GM21447 (cell line): ENCODE measurements around the gene PEMT.
A peak's percentile ranks its signal among the peaks of the same experiment; 100 is the strongest.

Source experiments
- ATAC-seq: cut with Tn5 transposase; IDR thresholded peaks from one replicate; pipeline ENCODE4 v1.9.1; 2021; ENCODE audit not compliant: unreplicated experiment

PEMT gene

DNA sequence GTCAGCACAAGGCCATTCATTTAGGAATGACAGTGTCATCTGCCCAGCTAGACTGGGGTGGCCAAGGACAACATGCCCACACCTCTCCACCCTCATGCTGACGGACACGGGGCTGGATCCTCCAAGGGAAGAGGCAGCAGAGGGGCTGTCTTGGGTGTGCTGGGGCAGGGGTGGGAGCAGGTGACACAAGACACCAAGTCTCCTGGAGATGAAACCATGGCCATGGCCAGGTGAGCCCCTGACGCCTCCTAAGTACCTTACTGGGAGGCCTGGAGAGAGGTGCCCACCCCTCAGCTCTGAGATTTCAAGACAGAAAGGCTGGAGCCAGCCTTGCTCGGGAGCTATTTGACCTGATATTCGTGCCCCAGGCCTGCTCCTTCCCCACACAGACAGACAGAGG is 86.4 kb downstream of the PEMT start:
- no peak for ATAC-seq

GRCh38 chr17:17504341-17505140 is 87.0 kb downstream of the PEMT start:
- no peak for ATAC-seq

GRCh38 chr17:17503566-17504130 is 87.9 kb downstream of the PEMT start:
- no peak for ATAC-seq

DNA sequence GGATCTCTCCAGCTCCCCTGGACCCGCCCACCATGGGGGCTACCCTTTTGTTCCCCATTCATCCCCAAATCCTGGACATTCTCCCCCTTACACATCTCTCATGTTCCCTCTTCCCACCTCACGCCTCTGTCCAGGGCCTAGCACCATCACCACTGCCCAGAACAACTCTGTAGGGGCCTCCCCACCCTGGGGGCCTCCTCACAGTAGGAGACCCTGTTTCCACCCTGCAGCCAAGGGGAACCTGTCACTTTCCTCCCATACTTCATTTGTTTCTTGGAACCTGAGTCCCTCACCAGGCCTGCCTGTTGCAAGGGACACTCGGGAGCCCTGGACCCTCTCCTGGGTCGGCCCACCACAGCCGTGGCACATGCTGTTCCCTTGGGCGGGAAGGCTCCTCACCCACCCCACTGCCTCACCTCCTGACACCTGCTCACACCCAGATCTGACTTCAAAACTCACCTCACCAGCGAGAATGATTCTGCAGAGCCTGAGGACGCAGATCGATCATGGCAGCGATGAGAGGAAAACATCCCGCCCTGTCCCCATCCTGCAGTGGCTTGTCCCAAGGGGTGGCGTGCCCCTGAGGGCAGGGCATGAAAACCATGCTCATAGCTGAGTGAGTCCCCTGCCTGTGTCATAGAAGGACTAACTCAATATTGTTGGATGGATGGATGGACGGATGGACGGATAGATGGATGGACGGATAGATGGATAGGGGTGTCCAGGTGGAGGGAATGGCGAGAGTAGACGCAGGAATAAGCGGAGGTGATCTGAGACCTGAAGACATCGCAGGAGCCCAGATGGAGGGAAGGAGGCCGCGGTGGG is 88.6 kb downstream of the PEMT start:
- ATAC-seq = no peak

- ATAC-seq = no peak
Observed at GRCh38 chr17:17500999-17501605, 90.4 kb downstream of the PEMT start.

DNA sequence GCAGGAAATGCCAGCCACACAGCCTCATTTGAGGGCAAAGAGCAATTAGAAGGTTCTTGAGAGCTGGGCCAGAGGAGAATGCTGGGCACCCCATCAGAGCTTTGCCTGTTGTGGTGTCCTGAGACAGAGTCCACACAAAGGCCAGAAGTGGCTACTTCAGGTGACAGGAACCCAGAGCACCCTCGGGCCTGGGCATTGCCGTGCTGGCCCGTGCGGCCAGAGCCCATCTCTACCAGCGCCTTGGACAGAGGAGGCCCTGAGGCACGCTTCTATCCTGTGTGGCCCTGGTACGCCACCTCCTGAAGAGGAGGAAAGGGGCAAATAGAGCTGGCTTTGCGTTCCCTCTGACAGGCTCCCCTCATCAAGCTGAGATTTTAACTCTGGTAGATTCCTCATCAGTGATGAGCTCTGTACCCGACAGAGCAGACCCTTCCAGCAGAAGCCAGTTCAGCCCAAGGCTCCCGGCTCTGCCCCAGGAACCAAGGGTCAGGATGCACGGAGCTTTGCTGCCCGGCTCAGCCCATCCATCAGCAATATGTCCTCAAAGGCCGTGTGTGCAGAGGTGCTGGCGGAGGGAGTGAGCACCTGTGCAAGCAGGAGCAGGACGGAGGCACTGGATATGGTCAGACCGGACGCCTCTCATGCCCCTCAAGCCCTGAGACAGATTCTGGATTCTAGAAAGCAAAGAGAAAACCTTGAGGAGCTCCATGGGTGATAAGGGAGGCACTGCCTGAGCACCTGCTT is 91.9 kb downstream of the PEMT start:
- ATAC-seq = no peak

DNA sequence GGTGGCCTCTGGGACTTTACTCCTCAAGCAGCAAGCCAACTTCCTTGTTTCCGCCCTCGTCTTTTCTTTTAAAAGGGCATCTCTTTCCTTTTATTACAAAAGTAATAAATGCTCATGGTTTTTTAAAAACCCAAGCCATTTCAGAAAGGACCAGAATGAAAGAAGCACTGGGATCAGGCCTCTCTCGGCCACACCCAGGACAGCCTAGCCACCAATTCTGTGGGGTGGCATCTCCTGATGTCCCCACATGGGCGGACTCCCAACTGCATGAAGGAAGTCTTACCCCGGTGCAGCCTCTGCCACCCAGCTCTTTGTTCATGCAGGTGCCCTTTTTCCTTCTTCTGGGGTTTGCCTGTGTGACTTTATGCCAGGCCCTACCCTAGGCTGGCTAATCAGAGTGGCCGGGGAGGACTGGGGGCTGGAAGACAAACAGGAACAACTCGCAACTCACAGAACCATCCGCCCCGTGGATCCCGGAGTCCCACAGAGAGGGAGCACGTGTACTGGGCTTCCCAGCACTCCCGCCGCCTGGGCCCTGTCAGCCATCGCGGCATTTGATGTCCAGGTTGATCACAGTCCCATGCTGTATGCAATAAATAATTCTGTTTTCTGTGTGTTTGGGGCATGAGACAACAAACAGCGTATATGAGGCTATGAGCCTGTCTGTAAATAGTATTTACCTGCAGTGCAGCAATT is 92.8 kb downstream of the PEMT start:
- ATAC-seq = no peak

GRCh38 chr17:17497845-17498520 is 93.5 kb downstream of the PEMT start:
- ATAC-seq = no peak

DNA sequence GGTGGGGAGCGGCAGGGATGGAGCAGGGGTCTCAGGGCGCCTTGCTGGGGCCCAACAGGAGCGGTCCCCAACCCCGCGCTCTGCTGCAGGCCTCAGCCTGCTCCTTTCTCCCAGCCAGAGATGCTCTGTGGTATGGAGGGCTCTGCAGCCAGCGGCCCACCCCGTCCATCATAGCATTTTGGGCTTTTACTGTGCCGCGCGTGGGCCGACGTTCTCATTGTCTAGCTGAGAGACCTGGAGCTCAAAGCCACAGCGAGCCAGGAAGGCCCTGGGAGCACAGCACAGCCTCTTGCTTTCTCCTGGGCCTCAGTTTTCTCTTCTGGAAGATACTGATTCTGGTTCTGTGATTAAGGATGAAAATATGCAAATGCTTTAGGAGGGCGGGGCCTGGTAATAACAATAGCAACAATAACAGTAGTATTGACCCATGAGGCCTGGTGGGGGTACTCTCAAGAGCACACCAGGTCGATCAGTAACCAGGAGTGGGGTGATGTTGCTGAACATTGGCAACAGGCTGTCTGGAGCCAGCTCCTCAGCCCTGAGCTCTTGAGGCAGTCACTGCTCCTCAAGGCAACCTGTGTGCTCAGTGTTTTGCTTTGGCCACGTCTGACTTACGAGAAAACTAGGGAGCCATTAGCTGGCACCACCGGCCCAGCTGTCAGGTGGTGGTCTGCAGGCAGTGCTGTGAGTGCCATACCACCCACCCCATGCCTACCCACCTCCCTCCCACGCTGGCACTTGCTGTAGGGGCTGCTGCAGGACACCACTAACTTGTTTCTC is 94.3 kb downstream of the PEMT start:
- no peak for ATAC-seq

DNA sequence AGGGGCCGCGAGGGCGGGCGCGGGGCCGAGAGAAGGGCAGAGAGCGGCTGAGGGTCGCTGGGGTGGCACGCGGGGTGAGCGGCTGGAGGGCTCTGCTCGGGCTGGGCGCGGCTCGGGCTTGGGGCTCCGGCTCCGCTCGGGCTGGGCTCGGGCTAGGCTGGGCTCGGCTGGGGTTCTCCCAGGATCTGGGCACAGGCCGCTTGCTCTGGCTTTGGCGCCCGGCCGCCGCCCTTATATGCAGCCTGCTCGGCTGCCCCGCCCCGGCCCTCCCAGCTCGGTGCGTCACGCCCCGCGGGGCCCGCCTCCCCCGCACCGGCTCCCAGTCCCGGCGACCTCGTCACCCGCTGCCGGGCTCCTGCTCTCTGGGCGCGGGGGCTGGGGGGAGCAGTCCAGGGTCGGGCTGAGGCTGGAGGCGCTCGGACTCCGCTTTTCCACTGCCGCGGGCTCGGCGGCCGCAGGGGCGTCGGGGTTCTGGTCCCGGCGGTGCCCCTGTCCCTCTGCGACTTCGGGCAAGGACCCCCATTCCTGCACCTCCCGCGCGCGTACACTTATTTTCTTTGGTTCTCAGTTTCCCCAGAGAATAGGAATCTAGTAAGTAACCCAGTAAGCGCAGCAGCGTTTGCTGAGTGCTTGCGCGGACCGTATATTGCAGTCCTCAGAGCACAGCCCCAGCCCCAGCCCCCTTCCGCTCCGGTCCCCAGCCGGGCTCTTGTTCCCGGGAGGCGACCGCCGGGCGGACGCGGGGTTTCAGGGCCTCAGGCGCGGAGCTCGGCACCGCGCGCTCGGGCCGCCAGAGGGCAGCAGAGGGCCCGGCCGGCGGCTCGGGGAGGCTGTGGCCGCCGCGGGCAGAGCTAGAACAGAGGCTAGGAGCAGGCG is 95.1 kb downstream of the PEMT start, which contains the start of gene RASD1:
TSS of gene RASD1 (minus strand) at position 207 of the 876 bp plus-strand sequence. CDS start 214 bp downstream, outside the sequence.
- peak; percentile 62 for ATAC-seq

DNA sequence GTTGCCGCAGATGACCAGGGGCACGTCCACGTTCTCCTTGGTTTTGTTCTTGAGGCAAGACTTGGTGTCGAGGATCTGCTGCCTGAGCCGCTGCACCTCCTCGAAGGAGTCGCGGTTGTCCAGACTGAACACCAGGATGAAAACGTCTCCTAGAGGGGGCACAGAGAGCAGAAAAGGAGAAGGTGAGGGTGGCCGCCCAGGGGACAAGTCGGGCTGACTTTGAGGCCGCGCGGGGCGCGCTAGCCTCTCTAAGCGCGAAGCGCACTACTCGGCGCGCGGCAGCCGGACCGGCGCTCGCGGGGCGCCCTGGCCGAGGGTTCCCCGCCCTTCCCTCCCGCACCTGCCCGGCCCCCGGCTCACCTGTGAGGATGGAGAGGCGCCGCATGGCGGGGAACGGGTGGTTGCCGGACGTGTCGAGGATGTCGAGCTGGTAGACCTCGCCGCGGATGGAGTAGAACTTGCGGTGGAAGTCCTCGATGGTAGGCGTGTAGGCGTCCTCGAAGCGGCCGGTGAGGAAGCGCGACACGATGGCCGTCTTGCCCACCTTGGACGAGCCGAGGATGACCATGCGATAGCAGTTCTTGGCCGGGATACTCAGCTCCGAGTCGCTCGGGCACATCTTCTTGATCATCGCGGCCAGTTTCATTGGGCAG is 95.8 kb downstream of the PEMT start:
- no peak for ATAC-seq

- no peak for ATAC-seq
Observed at GRCh38 chr17:17494870-17495535, 96.5 kb downstream of the PEMT start.

DNA sequence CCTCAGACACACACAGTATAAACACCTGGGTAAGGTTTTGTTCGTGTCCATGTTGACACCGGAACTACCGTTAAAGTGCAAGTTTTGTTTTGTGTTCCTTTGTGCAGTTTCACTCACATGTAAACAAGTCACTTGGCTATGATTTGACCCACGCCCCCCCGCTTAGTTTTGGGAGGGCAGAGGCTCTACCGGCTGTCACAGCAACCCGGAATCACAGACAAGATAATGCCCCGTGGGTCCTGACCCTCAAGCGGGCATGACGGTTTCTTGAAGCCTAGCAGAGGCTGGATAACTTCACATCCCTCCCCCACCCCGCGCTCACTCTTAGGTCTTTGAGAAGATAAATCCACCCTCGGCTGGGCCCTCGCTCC is 97.0 kb downstream of the PEMT start:
- no peak for ATAC-seq

DNA sequence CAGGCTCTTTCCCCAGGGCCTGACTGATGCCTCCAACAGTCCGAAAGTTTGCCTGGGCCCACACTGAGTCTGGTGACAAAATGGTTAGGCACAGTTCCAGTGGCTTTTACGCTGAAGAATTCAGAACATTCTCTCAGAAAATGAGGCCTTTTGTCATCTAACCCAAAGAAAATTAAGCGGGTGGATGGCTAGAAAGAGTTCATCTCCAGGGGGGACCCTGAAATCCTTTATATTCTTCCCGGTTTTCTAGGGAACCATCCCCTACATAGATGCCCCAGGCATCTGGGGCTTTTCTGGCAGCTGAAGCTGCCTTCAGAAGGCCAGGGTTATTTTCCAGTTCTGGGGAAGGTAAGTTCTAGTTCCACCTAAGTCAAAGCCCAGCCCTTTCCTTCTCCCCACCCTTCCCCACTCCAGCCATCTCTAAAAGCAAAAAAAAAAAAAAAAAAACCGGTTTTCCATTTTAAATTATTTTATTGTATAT is 97.5 kb downstream of the PEMT start:
- no peak for ATAC-seq

GRCh38 chr17:17493249-17493985 is 98.1 kb downstream of the PEMT start:
- ATAC-seq = no peak

DNA sequence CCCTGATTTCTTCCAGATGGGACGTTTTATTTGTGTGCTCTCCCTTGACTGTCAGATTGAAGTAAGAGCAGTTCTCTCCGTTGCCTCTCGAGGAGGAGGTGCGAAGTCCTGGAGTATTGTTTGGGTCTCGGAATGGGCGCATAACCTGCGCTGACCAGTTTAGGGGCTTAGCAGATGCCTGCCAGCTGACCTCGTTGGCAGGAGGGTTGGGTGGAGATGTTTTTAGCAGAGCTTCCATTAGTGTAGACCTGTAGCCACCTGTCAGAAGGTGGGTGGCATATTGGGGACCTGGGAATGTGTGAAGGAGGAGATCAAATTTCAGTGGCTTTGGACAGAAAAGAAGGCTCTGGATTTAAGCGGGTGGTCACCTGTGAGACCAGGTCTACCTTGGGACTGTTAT is 98.9 kb downstream of the PEMT start:
- no peak for ATAC-seq
